GM23248 (cell line): ENCODE data around the gene ZNF787. TPM values are rescaled to one million over a fixed set of nuclear protein-coding genes. Genes with fewer than 3 reads are reported as not detected.

Source experiments
- DNase-seq: peaks from one replicate; pipeline ENCODE4 v3.0.0-alpha.2; 2015
- H2AFZ ChIP-seq: fragments of 200-600 bp; sonication (generic); 2 replicates; pipeline ENCODE4 v1.6.1; 2016; ENCODE audit warnings: antibody characterized with exemption
- H3F3A ChIP-seq: fragments of 200-600 bp; sonication (generic); 2 replicates; pipeline ENCODE4 v1.6.1; 2016; ENCODE audit warnings: mild to moderate bottlenecking, antibody characterized with exemption, mixed run types; ENCODE audit not compliant: insufficient read depth
- H3K27ac ChIP-seq: fragments of 200-600 bp; sonication (generic); 2 replicates; pipeline ENCODE4 v1.5.1; 2016; ENCODE audit warnings: mild to moderate bottlenecking
- H3K27me3 ChIP-seq: fragments of 200-600 bp; sonication (generic); replicated peaks from 2 replicates; pipeline ENCODE4 v1.6.1; 2016; ENCODE audit warnings: mild to moderate bottlenecking; ENCODE audit not compliant: insufficient read depth
- H3K36me3 ChIP-seq: fragments of 200-600 bp; sonication (generic); 2 replicates; pipeline ENCODE4 v1.6.1; 2016; ENCODE audit warnings: low read depth, mild to moderate bottlenecking
- H3K4me1 ChIP-seq: fragments of 200-600 bp; sonication (generic); 2 replicates; pipeline ENCODE4 v1.6.1; 2016; ENCODE audit warnings: mild to moderate bottlenecking; ENCODE audit not compliant: insufficient read depth
- H3K4me2 ChIP-seq: fragments of 200-600 bp; sonication (generic); one replicate; pipeline ENCODE4 v1.6.1; 2016; ENCODE audit warnings: mild to moderate bottlenecking; ENCODE audit not compliant: unreplicated experiment
- H3K4me3 ChIP-seq: fragments of 200-600 bp; sonication (generic); 2 replicates; pipeline ENCODE4 v1.5.1; 2016; ENCODE audit warnings: mild to moderate bottlenecking
- H3K79me2 ChIP-seq: fragments of 200-600 bp; sonication (generic); 2 replicates; pipeline ENCODE4 v1.6.1; 2016; ENCODE audit warnings: mild to moderate bottlenecking; ENCODE audit not compliant: insufficient read depth
- H3K9ac ChIP-seq: fragments of 200-600 bp; sonication (generic); 2 replicates; pipeline ENCODE4 v1.6.1; 2016; ENCODE audit warnings: mild to moderate bottlenecking
- H3K9me2 ChIP-seq: fragments of 200-600 bp; sonication (generic); 2 replicates; pipeline ENCODE4 v1.6.1; 2016; ENCODE audit warnings: mixed run types, mild to moderate bottlenecking, moderate library complexity; ENCODE audit not compliant: insufficient read depth
- H3K9me3 ChIP-seq: fragments of 200-600 bp; sonication (generic); one replicate; pipeline ENCODE4 v1.6.1; 2017; ENCODE audit warnings: low read depth
- H4K20me1 ChIP-seq: fragments of 200-600 bp; sonication (generic); 2 replicates; pipeline ENCODE4 v1.6.0; 2016; ENCODE audit not compliant: insufficient read depth
- EZH2 ChIP-seq: fragments of 200-600 bp; sonication (generic); IDR thresholded peaks from 2 replicates; pipeline ENCODE4 v1.6.1; 2018; ENCODE audit warnings: antibody characterized with exemption, mild to moderate bottlenecking; ENCODE audit not compliant: insufficient read depth, poor library complexity, severe bottlenecking
- EZH2phosphoT487 ChIP-seq: fragments of 200-600 bp; sonication (generic); IDR thresholded peaks from 2 replicates; pipeline ENCODE4 v1.6.1; 2018; ENCODE audit warnings: antibody characterized with exemption, moderate library complexity, mild to moderate bottlenecking, low read depth; ENCODE audit not compliant: insufficient read depth
- WGBS, 2 experiments: methylation state at CpG; one replicate each; pipeline ENCODE4 v1.1.6; 2015 to 2017; ENCODE audit warnings: low lambda C conversion rate in 2 of 2, low coverage in 1 of 2; ENCODE audit errors: missing lambda C conversion rate in 2 of 2; 5-methylcytosine and 5-hydroxymethylcytosine counted together
- in situ Hi-C: fragments of 300-500 bp; cut with MboI; formaldehyde crosslinking; loops from 2 replicates; pipeline ENCODE4 v1.15.0; 2020
- polyA plus RNA-seq: library from polyadenylated mRNA; unstranded; fragments of >200 nt; fragmentation: Nextera tagmentation; extraction: Ambion mirVana; gene quantifications from 2 replicates; pipeline ENCODE4 v1.2.1, GENCODE V29; 2016
- total RNA-seq: library from RNA; depleted of rRNA; stranded (reverse); fragments of >200 nt; shearing (Covaris generic); gene quantifications from 2 replicates; pipeline ENCODE4 v1.2.3, GENCODE V29; 2014; rRNA removed

The ZNF787 gene
- total RNA-seq (19.5 and 21.4 TPM in 2 replicates), polyA plus RNA-seq (1.5 and 1.7 TPM in 2 replicates)

DNA sequence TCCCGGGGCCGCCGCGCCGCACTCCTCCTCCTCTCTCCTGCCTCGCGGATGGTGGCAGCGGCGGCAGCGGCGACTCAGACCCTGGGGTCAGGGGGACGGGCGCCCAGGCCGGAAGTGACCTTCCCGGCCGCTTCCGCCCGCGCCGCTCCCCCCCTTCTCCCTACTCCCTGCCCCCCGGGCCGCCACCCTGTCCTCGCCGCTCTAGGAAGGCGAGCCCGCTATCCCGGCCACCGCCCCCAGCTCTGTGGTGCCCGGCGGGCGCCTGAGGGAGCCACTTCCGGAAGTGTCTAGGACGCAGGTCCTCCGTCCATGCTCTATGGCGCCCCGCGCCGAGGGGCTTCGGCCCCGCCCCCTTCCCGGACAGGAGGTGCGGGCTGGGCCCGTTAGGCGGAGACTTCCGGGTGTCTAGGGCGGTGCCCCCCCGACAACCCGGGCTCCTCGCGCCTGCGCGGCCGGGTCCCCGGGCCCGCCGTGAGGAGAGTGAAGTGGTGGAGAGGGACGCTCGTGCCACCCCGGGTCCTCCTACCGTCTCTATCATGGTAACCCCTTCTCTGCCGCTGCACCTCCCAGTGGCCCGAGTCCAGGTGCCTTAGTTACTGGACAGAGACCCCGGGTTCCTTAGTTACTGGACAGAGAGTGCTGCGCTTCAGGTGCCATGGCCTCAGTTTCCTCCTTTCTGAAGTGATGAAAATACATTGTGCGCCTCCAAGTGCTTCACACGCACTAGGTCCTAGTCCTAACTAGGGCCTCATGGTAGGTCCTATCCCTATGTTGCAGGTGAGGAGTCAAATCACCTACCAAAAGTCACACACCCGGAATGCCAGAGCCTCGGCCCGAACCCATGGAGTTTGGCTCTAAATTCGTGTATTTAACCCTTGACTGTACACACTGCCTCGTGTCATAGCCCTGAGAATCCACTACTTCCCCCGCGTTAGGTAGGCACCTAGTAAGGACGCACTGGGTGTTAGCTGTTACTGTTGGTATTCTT is at the start of gene ZNF787:
Gene ZNF787 (minus strand): TSS at position 116 of the 988 bp plus-strand sequence. CDS start 18,078 bp downstream, outside the sequence.
- no peaks in the 10 kb centered on the region for H3K27me3 ChIP-seq
- H2AFZ ChIP-seq = peak within 1 kb of the TSS; percentile 95
- peaks cover 40% of the 10 kb centered on the region for H3K79me2 ChIP-seq
- H3K9me3 ChIP-seq = no peaks in the 10 kb centered on the region
- peak within 1 kb of the TSS; percentile 80 for H3K4me3 ChIP-seq
- peak within 1 kb of the TSS; percentile 92 for H3K4me2 ChIP-seq
- H3K9me2 ChIP-seq = no peaks in the 10 kb centered on the region
- H3K9ac ChIP-seq = peak within 1 kb of the TSS; percentile 90
- peak; percentile 98 for DNase-seq
- peaks cover 8% of the 10 kb centered on the region; the same call in 1 of the 2 replicates for H3F3A ChIP-seq
- WGBS, 2 experiments = 3 to 6% methylated on average over 45 to 70 of the region's 74 CpGs
- in situ Hi-C loops = no loop called here
- H4K20me1 ChIP-seq = no peaks in the 10 kb centered on the region
- TF ChIP-seq EZH2 = no peak
- no peak for TF ChIP-seq EZH2phosphoT487
- H3K36me3 ChIP-seq = no peaks in the 10 kb centered on the region
- H3K27ac ChIP-seq = peak within 1 kb of the TSS; percentile 83
- H3K4me1 ChIP-seq = peaks cover 12% of the 10 kb centered on the region

DNA sequence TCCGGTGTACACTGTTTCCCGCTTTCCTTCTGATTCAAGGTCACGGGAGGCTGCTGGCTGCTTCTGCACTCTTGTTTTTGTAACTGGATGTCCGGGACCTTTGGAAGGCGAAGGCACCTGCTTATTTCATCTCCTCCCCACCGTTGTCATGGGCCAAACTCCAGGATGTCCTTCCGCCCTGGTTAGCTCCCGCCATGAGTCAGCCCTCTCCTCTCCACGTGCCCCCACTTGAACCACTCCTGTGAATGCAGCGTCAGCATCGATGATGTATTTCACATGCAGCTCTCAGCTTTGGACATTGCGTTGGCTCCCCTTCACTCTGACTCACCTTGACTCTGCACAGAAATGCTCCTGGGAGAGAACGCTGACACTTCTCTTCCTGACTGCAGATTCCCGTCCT is 49.2 kb upstream of the ZNF787 start:
- no peaks in the 10 kb centered on the region for H3K36me3 ChIP-seq
- H2AFZ ChIP-seq = no peak overlapping the region
- H3K4me2 ChIP-seq = no peak overlapping the region
- H3K79me2 ChIP-seq = no peaks in the 10 kb centered on the region
- WGBS, 2 experiments = 62 to 65% methylated on average over 13 to 14 of the region's 14 CpGs
- H3K9me3 ChIP-seq = no peaks in the 10 kb centered on the region
- H3K9ac ChIP-seq = no peak overlapping the region
- H3K4me3 ChIP-seq = no peak overlapping the region
- DNase-seq = peak; percentile 33
- no peaks in the 10 kb centered on the region for H4K20me1 ChIP-seq
- no peaks in the 10 kb centered on the region for H3K4me1 ChIP-seq
- no peaks in the 10 kb centered on the region for H3K9me2 ChIP-seq
- H3K27me3 ChIP-seq = 0 out of 2 replicates have a peak, but pooled peaks cover 4% of the 10 kb centered on the region
- TF ChIP-seq EZH2phosphoT487 (no peak), EZH2 (no peak)
- in situ Hi-C loops = loop anchor here (5.0 kb wide), 1 partner anchor 98 kb away; no protein-coding TSS in a partner anchor
- no peak overlapping the region for H3K27ac ChIP-seq
- no peaks in the 10 kb centered on the region for H3F3A ChIP-seq

- Histone ChIP-seq H3K27me3 (no peaks in the 10 kb centered on the region), H2AFZ (no peak overlapping the region), H3K4me2 (no peak overlapping the region), H3K9me2 (no peaks in the 10 kb centered on the region), H3K4me1 (no peaks in the 10 kb centered on the region), H3F3A (no peaks in the 10 kb centered on the region), H3K4me3 (no peak overlapping the region), H3K9me3 (no peaks in the 10 kb centered on the region), H3K9ac (no peak overlapping the region), H4K20me1 (no peaks in the 10 kb centered on the region), H3K27ac (no peak overlapping the region), H3K36me3 (no peaks in the 10 kb centered on the region), H3K79me2 (no peaks in the 10 kb centered on the region)
- DNase-seq = no peak
- in situ Hi-C loops = no loop called here
- TF ChIP-seq EZH2phosphoT487 (no peak), EZH2 (no peak)
- WGBS, 2 experiments = 29 to 31% methylated on average over 7 of the region's 7 CpGs
These were observed 46.0 kb upstream of the ZNF787 start for GRCh38 chr19:56167064-56167578.

- 0 out of 2 replicates have a peak, but pooled peaks cover 4% of the 10 kb centered on the region for H3K36me3 ChIP-seq
- WGBS, 2 experiments = 83 to 85% methylated on average over 12 to 13 of the region's 13 CpGs
- H3K4me3 ChIP-seq = no peak overlapping the region
- no peaks in the 10 kb centered on the region for H4K20me1 ChIP-seq
- in situ Hi-C loops = no loop called here
- no peaks in the 10 kb centered on the region for H3K9me2 ChIP-seq
- H3K27me3 ChIP-seq = no peaks in the 10 kb centered on the region
- H3K9ac ChIP-seq = no peak overlapping the region
- H3K9me3 ChIP-seq = no peaks in the 10 kb centered on the region
- no peaks in the 10 kb centered on the region for H3K4me1 ChIP-seq
- no peaks in the 10 kb centered on the region for H3K79me2 ChIP-seq
- DNase-seq = no peak
- H3K27ac ChIP-seq = no peak overlapping the region
- no peak overlapping the region for H2AFZ ChIP-seq
- TF ChIP-seq EZH2 (no peak), EZH2phosphoT487 (no peak)
- H3K4me2 ChIP-seq = no peak overlapping the region
- no peaks in the 10 kb centered on the region for H3F3A ChIP-seq
These were observed 42.0 kb upstream of the ZNF787 start for GRCh38 chr19:56163097-56163496.
